GM12878 (cell line): ENCODE data around the gene PSORS1C1. TPM values are rescaled to one million over a fixed set of nuclear protein-coding genes. Genes with fewer than 3 reads are reported as not detected.

Experiments
- BCL11A ChIP-seq: IDR thresholded peaks from 2 replicates; pipeline ENCODE4 v1.6.1; 2011; ENCODE audit warnings: low read depth, low read length
- CBFB ChIP-seq: IDR thresholded peaks from 2 replicates; pipeline ENCODE4 v1.6.1; 2016; ENCODE audit warnings: antibody characterized with exemption, low read depth
- EP300 ChIP-seq, 2 experiments: fragments of 150-350 bp in 1 of 2; IDR thresholded peaks; 2 replicates each; pipeline ENCODE4 v1.6.1; 2011 to 2012; ENCODE audit warnings: low read depth in 2 of 2, low read length in 2 of 2, borderline replicate concordance in 1 of 2, improper control_type of control experiment in 1 of 2, inconsistent platforms in 1 of 2; ENCODE audit not compliant: control insufficient read depth in 1 of 2
- ETV6 ChIP-seq, 2 experiments: fragments of 450-650 bp in 1 of 2; IDR thresholded peaks in 1 of 2; conservative IDR thresholded peaks in 1 of 2; 2 replicates each; pipeline ENCODE4 v1.6.1; 2014; ENCODE audit warnings: antibody characterized with exemption in 1 of 2, borderline replicate concordance in 1 of 2, low read depth in 1 of 2, mild to moderate bottlenecking in 1 of 2, moderate library complexity in 1 of 2
- FOXM1 ChIP-seq: IDR thresholded peaks from 2 replicates; pipeline ENCODE4 v1.6.1; 2012; ENCODE audit warnings: low read depth, mild to moderate bottlenecking, inconsistent platforms, low read length, moderate library complexity
- HDGF ChIP-seq: fragments of 450-650 bp; IDR thresholded peaks from 2 replicates; pipeline ENCODE4 v1.6.1; 2016; ENCODE audit warnings: antibody characterized with exemption
- IKZF2 ChIP-seq, 2 experiments: fragments of 450-650 bp; IDR thresholded peaks; 2 replicates each; pipeline ENCODE4 v1.6.1; 2017; ENCODE audit warnings: mild to moderate bottlenecking in 2 of 2, moderate library complexity in 2 of 2
- JUNB ChIP-seq: IDR thresholded peaks from 2 replicates; pipeline ENCODE4 v1.6.1; 2016; ENCODE audit warnings: antibody characterized with exemption, mild to moderate bottlenecking
- JUND ChIP-seq: IDR thresholded peaks from 2 replicates; pipeline ENCODE4 v1.6.1; 2012; ENCODE audit warnings: low read depth, mild to moderate bottlenecking, low read length, improper control_type of control experiment, moderate library complexity
- KAT2A ChIP-seq: conservative IDR thresholded peaks from 2 replicates; pipeline ENCODE4 v1.6.1; 2011; ENCODE audit warnings: low read depth, low read length; ENCODE audit not compliant: control insufficient read depth
- KLF5 ChIP-seq: fragments of 450-650 bp; IDR thresholded peaks from 2 replicates; pipeline ENCODE4 v1.6.1; 2014; ENCODE audit warnings: mild to moderate bottlenecking; ENCODE audit not compliant: partially characterized antibody
- NR2C1 ChIP-seq: fragments of 450-650 bp; IDR thresholded peaks from 2 replicates; pipeline ENCODE4 v1.6.1; 2017; ENCODE audit warnings: antibody characterized with exemption, mild to moderate bottlenecking, moderate library complexity
- POLR2AphosphoS2 ChIP-seq: IDR thresholded peaks from 2 replicates; pipeline ENCODE4 v1.6.1; 2011; ENCODE audit warnings: low read depth, mild to moderate bottlenecking, low read length, improper control_type of control experiment, moderate library complexity
- SRF ChIP-seq, 2 experiments: IDR thresholded peaks; 2 replicates each; pipeline ENCODE4 v1.6.1; 2011; ENCODE audit warnings: low read depth in 2 of 2, low read length in 2 of 2, mild to moderate bottlenecking in 1 of 2, moderate library complexity in 1 of 2
- STAT3 ChIP-seq: IDR thresholded peaks from 2 replicates; pipeline ENCODE4 v1.6.1; 2011; ENCODE audit warnings: low read depth, low read length, improper control_type of control experiment
- YBX1 ChIP-seq: fragments of 450-650 bp; IDR thresholded peaks from 2 replicates; pipeline ENCODE4 v1.6.1; 2016; ENCODE audit warnings: antibody characterized with exemption
- ZBED1 ChIP-seq: IDR thresholded peaks from 2 replicates; pipeline ENCODE4 v1.6.1; 2016; ENCODE audit warnings: borderline replicate concordance
- polyA plus RNA-seq, 11 experiments: library from polyadenylated mRNA; depleted of rRNA in 4 of 11; unstranded in 6 of 11; stranded (reverse) in 5 of 11; fragments of >200 nt; fragmentation: Nextera tagmentation in 4 of 11; fragmentation: Illumina TruSeq in 1 of 11; extraction: Ambion mirVana in 4 of 11; extraction: Trizol in 1 of 11; gene quantifications; 1 replicate in 1 of 11; 2 replicates in 10 of 11; pipeline versions ENCODE4 v1.2.1 to v1.2.3, GENCODE V29; 2011 to 2016; ENCODE audit warnings: inconsistent platforms in 2 of 11, missing spikeins in 2 of 11, low read depth in 1 of 11
- total RNA-seq, 4 experiments: library from RNA; depleted of rRNA in 3 of 4; stranded (reverse); fragments of >200 nt in 3 of 4; fragmentation: Illumina TruSeq in 1 of 4; extraction: Trizol in 1 of 4; gene quantifications; 2 replicates each; pipeline versions ENCODE4 v1.2.1 to v1.2.3, GENCODE V29; 2013 to 2021
- TF ChIP-seq, protein P1 (sequence below): fragments of 450-650 bp; IDR thresholded peaks from 2 replicates; pipeline ENCODE4 v1.6.1; 2016; ENCODE audit warnings: mild to moderate bottlenecking, moderate library complexity, borderline replicate concordance
- TF ChIP-seq, protein P2 (sequence below): fragments of 450-650 bp; IDR thresholded peaks from 2 replicates; pipeline ENCODE4 v1.6.1; 2016; ENCODE audit warnings: mild to moderate bottlenecking
- TF ChIP-seq, protein P3 (sequence below): fragments of 150-350 bp; IDR thresholded peaks from 2 replicates; pipeline ENCODE4 v1.6.1; 2016; ENCODE audit warnings: low read depth, low read length

PSORS1C1 gene
- total and polyA plus RNA-seq, 10 of the 15 experiments (the other 5 are each of a cell fraction or from before 2014, with no cell fraction given): 0.13 to 1.00 (median 0.20) TPM; not detected in 5

DNA sequence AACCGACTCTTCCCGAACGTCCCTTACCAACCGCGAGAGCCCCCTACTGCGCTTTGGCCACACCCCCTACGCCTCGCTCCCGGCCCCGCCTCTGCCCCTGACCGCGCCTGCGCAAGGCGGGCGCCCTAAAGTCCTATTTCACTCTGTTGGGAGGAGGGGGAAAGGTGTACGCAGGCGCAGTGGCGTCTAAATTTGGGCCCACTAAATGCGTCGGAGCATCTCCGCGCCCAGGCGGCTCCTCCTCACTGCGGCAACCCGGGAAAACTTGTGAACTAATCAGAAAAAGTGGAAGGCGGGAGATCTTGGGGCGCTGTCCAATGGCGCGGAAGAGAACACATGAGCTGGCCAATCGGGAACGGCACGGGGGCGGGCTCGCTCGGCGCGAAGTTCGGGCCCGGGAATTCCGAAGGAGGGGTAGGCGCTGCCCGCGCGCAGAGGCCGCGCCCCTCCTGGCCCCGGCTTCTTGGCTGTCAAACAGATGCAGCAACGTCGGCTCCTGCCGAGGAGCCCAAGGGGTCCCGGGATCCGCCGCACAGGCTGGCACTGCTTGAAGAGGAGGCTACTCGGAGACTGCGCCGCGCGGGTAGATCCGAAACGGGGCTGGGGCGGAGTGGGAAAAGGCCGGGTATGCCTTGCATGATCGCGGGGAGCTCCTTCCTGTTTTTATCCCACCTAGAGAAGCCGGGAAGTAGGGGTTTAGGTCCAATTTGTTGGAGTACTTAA is 43.7 kb downstream of the PSORS1C1 start, which contains the start of gene TCF19 (continued):
- TF ChIP-seq, protein P1, sequence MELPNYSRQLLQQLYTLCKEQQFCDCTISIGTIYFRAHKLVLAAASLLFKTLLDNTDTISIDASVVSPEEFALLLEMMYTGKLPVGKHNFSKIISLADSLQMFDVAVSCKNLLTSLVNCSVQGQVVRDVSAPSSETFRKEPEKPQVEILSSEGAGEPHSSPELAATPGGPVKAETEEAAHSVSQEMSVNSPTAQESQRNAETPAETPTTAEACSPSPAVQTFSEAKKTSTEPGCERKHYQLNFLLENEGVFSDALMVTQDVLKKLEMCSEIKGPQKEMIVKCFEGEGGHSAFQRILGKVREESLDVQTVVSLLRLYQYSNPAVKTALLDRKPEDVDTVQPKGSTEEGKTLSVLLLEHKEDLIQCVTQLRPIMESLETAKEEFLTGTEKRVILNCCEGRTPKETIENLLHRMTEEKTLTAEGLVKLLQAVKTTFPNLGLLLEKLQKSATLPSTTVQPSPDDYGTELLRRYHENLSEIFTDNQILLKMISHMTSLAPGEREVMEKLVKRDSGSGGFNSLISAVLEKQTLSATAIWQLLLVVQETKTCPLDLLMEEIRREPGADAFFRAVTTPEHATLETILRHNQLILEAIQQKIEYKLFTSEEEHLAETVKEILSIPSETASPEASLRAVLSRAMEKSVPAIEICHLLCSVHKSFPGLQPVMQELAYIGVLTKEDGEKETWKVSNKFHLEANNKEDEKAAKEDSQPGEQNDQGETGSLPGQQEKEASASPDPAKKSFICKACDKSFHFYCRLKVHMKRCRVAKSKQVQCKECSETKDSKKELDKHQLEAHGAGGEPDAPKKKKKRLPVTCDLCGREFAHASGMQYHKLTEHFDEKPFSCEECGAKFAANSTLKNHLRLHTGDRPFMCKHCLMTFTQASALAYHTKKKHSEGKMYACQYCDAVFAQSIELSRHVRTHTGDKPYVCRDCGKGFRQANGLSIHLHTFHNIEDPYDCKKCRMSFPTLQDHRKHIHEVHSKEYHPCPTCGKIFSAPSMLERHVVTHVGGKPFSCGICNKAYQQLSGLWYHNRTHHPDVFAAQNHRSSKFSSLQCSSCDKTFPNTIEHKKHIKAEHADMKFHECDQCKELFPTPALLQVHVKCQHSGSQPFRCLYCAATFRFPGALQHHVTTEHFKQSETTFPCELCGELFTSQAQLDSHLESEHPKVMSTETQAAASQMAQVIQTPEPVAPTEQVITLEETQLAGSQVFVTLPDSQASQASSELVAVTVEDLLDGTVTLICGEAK: peak; percentile 31; the same call in 1 of the 2 replicates
- TF ChIP-seq, protein P2, sequence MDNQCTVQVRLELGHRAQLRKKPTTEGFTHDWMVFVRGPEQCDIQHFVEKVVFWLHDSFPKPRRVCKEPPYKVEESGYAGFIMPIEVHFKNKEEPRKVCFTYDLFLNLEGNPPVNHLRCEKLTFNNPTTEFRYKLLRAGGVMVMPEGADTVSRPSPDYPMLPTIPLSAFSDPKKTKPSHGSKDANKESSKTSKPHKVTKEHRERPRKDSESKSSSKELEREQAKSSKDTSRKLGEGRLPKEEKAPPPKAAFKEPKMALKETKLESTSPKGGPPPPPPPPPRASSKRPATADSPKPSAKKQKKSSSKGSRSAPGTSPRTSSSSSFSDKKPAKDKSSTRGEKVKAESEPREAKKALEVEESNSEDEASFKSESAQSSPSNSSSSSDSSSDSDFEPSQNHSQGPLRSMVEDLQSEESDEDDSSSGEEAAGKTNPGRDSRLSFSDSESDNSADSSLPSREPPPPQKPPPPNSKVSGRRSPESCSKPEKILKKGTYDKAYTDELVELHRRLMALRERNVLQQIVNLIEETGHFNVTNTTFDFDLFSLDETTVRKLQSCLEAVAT: no peak
- TF ChIP-seq ZBED1: no peak
- TF ChIP-seq HDGF: 0 out of 2 replicates have a peak, but pooled peaks have one; percentile 78
- TF ChIP-seq IKZF2 (IDR thresholded peaks at IDR 0.05): peak; percentile 83 to 86
- no peak for TF ChIP-seq STAT3
- TF ChIP-seq EP300 (IDR thresholded peaks at IDR 0.05; ENCODE audit: borderline replicate concordance in 1 of 2, control insufficient read depth in 1 of 2, low read depth in 2 of 2, low read length in 2 of 2): no peak
- 0 out of 4 replicates have a peak, but pooled peaks have one; percentile 3 to 46 for TF ChIP-seq SRF (IDR thresholded peaks at IDR 0.05; ENCODE audit: low read depth in 2 of 2, low read length in 2 of 2)
- no peak for TF ChIP-seq BCL11A
- peak; percentile 80 for TF ChIP-seq KLF5
- TF ChIP-seq POLR2AphosphoS2: no peak
- no peak for TF ChIP-seq JUND
- no peak for TF ChIP-seq JUNB
- TF ChIP-seq YBX1: no peak
- peak; percentile 74; the same call in 1 of the 2 replicates for TF ChIP-seq FOXM1
- TF ChIP-seq KAT2A: no peak
- TF ChIP-seq CBFB: no peak
- no peak for TF ChIP-seq ETV6 (conservative IDR thresholded peaks at IDR 0.05 in 1 of 2, IDR thresholded peaks at IDR 0.05 in 1 of 2; ENCODE audit: borderline replicate concordance in 1 of 2, low read depth in 1 of 2)
- TF ChIP-seq, protein P3, sequence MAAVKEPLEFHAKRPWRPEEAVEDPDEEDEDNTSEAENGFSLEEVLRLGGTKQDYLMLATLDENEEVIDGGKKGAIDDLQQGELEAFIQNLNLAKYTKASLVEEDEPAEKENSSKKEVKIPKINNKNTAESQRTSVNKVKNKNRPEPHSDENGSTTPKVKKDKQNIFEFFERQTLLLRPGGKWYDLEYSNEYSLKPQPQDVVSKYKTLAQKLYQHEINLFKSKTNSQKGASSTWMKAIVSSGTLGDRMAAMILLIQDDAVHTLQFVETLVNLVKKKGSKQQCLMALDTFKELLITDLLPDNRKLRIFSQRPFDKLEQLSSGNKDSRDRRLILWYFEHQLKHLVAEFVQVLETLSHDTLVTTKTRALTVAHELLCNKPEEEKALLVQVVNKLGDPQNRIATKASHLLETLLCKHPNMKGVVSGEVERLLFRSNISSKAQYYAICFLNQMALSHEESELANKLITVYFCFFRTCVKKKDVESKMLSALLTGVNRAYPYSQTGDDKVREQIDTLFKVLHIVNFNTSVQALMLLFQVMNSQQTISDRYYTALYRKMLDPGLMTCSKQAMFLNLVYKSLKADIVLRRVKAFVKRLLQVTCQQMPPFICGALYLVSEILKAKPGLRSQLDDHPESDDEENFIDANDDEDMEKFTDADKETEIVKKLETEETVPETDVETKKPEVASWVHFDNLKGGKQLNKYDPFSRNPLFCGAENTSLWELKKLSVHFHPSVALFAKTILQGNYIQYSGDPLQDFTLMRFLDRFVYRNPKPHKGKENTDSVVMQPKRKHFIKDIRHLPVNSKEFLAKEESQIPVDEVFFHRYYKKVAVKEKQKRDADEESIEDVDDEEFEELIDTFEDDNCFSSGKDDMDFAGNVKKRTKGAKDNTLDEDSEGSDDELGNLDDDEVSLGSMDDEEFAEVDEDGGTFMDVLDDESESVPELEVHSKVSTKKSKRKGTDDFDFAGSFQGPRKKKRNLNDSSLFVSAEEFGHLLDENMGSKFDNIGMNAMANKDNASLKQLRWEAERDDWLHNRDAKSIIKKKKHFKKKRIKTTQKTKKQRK: peak; percentile 84
- TF ChIP-seq NR2C1: no peak
